ENCODE results near the gene NCOA7.

DNA sequence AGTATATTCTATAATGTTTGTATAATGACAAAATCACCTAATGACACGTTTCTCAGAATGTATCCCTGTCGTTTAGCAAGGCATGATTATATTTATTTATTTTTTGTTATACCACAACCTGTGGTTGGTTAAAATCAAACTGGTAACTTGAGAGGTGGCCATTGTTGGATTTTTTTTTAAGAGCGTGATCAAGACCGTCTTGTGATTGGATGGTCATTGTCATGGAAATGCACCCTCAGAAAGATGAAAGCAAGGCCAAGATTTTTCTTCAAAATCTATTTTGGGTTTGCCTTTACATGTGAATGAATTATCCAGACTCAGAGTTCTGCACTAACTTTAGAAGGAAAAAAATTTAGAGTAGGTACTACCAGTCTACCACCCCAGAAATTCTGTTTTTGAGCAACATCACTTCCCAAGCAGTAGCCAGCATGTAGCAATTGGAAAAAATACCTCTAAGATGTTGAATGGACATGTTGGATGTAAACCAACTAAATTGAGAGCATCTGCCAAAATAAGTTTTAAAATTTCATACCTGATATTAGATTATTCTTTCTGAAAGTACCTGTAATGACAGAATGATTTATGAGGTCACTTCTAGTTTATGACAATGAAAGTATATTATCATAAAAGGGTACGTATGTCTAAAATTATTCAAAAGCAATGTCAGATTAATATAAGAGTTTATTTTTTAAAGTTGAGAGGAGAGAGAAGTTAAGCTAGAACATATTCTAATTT lies 50.8 kb downstream of the NCOA7 start:
- TF ChIP-seq, protein P1, sequence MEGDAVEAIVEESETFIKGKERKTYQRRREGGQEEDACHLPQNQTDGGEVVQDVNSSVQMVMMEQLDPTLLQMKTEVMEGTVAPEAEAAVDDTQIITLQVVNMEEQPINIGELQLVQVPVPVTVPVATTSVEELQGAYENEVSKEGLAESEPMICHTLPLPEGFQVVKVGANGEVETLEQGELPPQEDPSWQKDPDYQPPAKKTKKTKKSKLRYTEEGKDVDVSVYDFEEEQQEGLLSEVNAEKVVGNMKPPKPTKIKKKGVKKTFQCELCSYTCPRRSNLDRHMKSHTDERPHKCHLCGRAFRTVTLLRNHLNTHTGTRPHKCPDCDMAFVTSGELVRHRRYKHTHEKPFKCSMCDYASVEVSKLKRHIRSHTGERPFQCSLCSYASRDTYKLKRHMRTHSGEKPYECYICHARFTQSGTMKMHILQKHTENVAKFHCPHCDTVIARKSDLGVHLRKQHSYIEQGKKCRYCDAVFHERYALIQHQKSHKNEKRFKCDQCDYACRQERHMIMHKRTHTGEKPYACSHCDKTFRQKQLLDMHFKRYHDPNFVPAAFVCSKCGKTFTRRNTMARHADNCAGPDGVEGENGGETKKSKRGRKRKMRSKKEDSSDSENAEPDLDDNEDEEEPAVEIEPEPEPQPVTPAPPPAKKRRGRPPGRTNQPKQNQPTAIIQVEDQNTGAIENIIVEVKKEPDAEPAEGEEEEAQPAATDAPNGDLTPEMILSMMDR (IDR thresholded peaks at IDR 0.05): no peak
- no peak for TF ChIP-seq POLR2A (IDR thresholded peaks at IDR 0.05)
